GM18520 (cell line): ENCODE results near the gene PCSK2.
"Not testable (repeated sequence)": the region's sequence is repeated elsewhere in the genome, so short reads cannot be mapped to it uniquely, and the experiment has no call there.

Source experiments
- ATAC-seq: cut with Tn5 transposase; IDR thresholded peaks from one replicate; pipeline ENCODE4 v1.9.1; 2021; ENCODE audit not compliant: unreplicated experiment

The PCSK2 gene

GRCh38 chr20:17226410-17227218 lies at the start of gene PCSK2:
PCSK2 (plus strand) TSS chr20:17227040; CDS start chr20:17227306, 266 bp downstream.
- ATAC-seq: no peak

GRCh38 chr20:17177341-17177740 lies 49.5 kb upstream of the PCSK2 start:
- ATAC-seq: no peak

GRCh38 chr20:17179840-17180239 lies 47.0 kb upstream of the PCSK2 start:
- no peak for ATAC-seq

GRCh38 chr20:17189976-17190695 lies 36.7 kb upstream of the PCSK2 start:
- ATAC-seq: no peak

GRCh38 chr20:17197041-17197440 lies 29.8 kb upstream of the PCSK2 start:
- ATAC-seq: no peak

- ATAC-seq: no peak
These were observed 24.8 kb upstream of the PCSK2 start for GRCh38 chr20:17202030-17202429.

GRCh38 chr20:17202673-17203072 lies 24.2 kb upstream of the PCSK2 start:
- ATAC-seq: no peak

GRCh38 chr20:17205084-17205813 lies 21.6 kb upstream of the PCSK2 start:
- ATAC-seq: no peak

- ATAC-seq: no peak
These were observed 16.5 kb upstream of the PCSK2 start for GRCh38 chr20:17210387-17210786.

GRCh38 chr20:17210983-17211382 lies 15.9 kb upstream of the PCSK2 start:
- ATAC-seq: no peak

GRCh38 chr20:17215167-17215566 lies 11.7 kb upstream of the PCSK2 start:
- ATAC-seq: no peak

GRCh38 chr20:17219856-17220255 lies 7.0 kb upstream of the PCSK2 start:
- ATAC-seq: not testable (repeated sequence)

- ATAC-seq: no peak
These were observed 3.3 kb upstream of the PCSK2 start for GRCh38 chr20:17223553-17223952.

- no peak for ATAC-seq
These were observed 910 bp upstream of the PCSK2 start for GRCh38 chr20:17225851-17226409.

- ATAC-seq: no peak
These were observed 357 bp downstream of the PCSK2 start for GRCh38 chr20:17227219-17227575.

GRCh38 chr20:17227669-17228623 lies 1.1 kb downstream of the PCSK2 start:
- ATAC-seq: no peak

- ATAC-seq: no peak
These were observed 1.8 kb downstream of the PCSK2 start for GRCh38 chr20:17228624-17229061.

- ATAC-seq: no peak
These were observed 2.4 kb downstream of the PCSK2 start for GRCh38 chr20:17229256-17229655.

GRCh38 chr20:17233626-17234025 lies 6.8 kb downstream of the PCSK2 start:
- ATAC-seq: no peak

GRCh38 chr20:17236766-17237165 lies 9.9 kb downstream of the PCSK2 start:
- ATAC-seq: no peak
